BJ (cell line): ENCODE results near the gene IYD. TPM values are rescaled to one million over a fixed set of nuclear protein-coding genes. Genes with fewer than 3 reads are reported as not detected.

ENCODE experiments used
- CTCF ChIA-PET: fragments of 350-600 bp; formaldehyde crosslinking; extraction: SDS; loops from one replicate; lab custom pipeline; 2021; ENCODE audit warnings: antibody characterized with exemption, inconsistent platforms; lab: Yijun Ruan, JAX
- POLR2A ChIA-PET: fragments of 300-600 bp; sonication (Branson Sonifier 250); formaldehyde crosslinking; extraction: SDS; loops from one replicate; lab custom pipeline; 2021; ENCODE audit warnings: antibody characterized with exemption; lab: Charles Lee
- DNase-seq: peaks from one replicate; pipeline ENCODE4 v3.0.0-alpha.2; 2011; ENCODE audit warnings: low read depth
- H3K27me3 ChIP-seq: 2 replicates; pipeline ENCODE4 v1.6.0; 2011; ENCODE audit warnings: low read length; ENCODE audit not compliant: control insufficient read depth, insufficient read depth
- H3K36me3 ChIP-seq: 2 replicates; pipeline ENCODE4 v1.5.1; 2011; ENCODE audit warnings: low read length; ENCODE audit not compliant: control insufficient read depth, insufficient read depth
- H3K4me3 ChIP-seq: 2 replicates; pipeline ENCODE4 v1.5.1; 2011; ENCODE audit warnings: low read depth, mild to moderate bottlenecking, control low read depth, low read length
- CTCF ChIP-seq: IDR thresholded peaks from 2 replicates; pipeline ENCODE4 v1.5.1; 2011; ENCODE audit warnings: low read depth, mild to moderate bottlenecking, control low read depth, inconsistent platforms, low read length, moderate library complexity; ENCODE audit not compliant: insufficient read depth
- polyA plus RNA-seq: library from polyadenylated mRNA; depleted of rRNA; stranded (reverse); fragments of >200 nt; gene quantifications from 2 replicates; pipeline ENCODE4 v1.2.3, GENCODE V29; 2011; rRNA removed
- small RNA-seq: library from RNA; depleted of rRNA; stranded (forward); fragments of <200 nt; gene quantifications from one replicate; pipeline ENCODE3, GENCODE V24; 2012; ENCODE audit warnings: low replicate concordance, low read depth; ENCODE audit not compliant: insufficient read length

IYD gene
- polyA plus RNA-seq, 1 experiment, result not detected

GRCh38 chr6:150452428-150453243, 83.8 kb downstream of the IYD start:
- ChIA-PET POLR2A (no interaction called here), CTCF (interaction anchor here (0.6 kb wide), 1 partner anchor 365 kb away, joined by 3 read pairs; no protein-coding TSS in a partner anchor)
- no peak overlapping the region for H3K4me3 ChIP-seq
- no peak for TF ChIP-seq CTCF
- no peaks in the 10 kb centered on the region for H3K27me3 ChIP-seq
- no peak for DNase-seq
- H3K36me3 ChIP-seq, result no peaks in the 10 kb centered on the region

- Histone ChIP-seq H3K4me3 (no peak overlapping the region), H3K27me3 (no peaks in the 10 kb centered on the region), H3K36me3 (no peaks in the 10 kb centered on the region)
- TF ChIP-seq CTCF, result no peak
- no peak for DNase-seq
- CTCF ChIA-PET, result no interaction called here
- POLR2A ChIA-PET, result no interaction called here
Measured at GRCh38 chr6:150453357-150453756, 84.5 kb downstream of the IYD start.

Small RNA genes within 50 kb of the gene (small RNA-seq; reads per million reads assigned to genes)
- not detected for gene RNU4-7P

Other genes with a start within 250 kb of the IYD start
- 0.05 and 0.11 TPM in 2 replicates for gene PPP1R14C, start 226.0 kb upstream of the IYD start, polyA plus RNA-seq
- gene PLEKHG1, start 230.9 kb downstream of the IYD start, polyA plus RNA-seq, result 0.39 and 0.56 TPM in 2 replicates